Aorta (tissue), 5 donors: ENCODE data around the gene LRRC55. TPM values are rescaled to one million over a fixed set of nuclear protein-coding genes. Genes with fewer than 3 reads are reported as not detected.

Source experiments
- ATAC-seq: fragments of 200-7000 bp; cut with Tn5 transposase; one replicate; pipeline ENCODE4 v1.9.1; 2022; ENCODE audit warnings: moderate library complexity; ENCODE audit not compliant: low FRiP score
- DNase-seq, 2 donors: peaks; one replicate each; pipeline ENCODE4 v3.0.0-alpha.2; 2020
- H3K27ac ChIP-seq, 2 donors: one replicate each; pipeline ENCODE4 v1.5.1; 2013; ENCODE audit warnings: low read length in 2 of 2, mild to moderate bottlenecking in 2 of 2, moderate library complexity in 2 of 2, control low read depth in 1 of 2, inconsistent platforms in 1 of 2, low read depth in 1 of 2
- H3K27me3 ChIP-seq, 2 donors: one replicate each; pipeline ENCODE4 v1.6.1; 2013; ENCODE audit warnings: control low read depth in 1 of 2, low read length in 1 of 2, mild to moderate bottlenecking in 1 of 2, moderate library complexity in 1 of 2; ENCODE audit not compliant: insufficient read depth in 2 of 2, control insufficient read depth in 1 of 2
- H3K36me3 ChIP-seq, 2 donors: one replicate each; pipeline ENCODE4 v1.6.1; 2013; ENCODE audit warnings: control low read depth in 1 of 2, low read length in 1 of 2, mild to moderate bottlenecking in 1 of 2; ENCODE audit not compliant: insufficient read depth in 2 of 2, control insufficient read depth in 1 of 2
- H3K4me1 ChIP-seq, 2 donors: one replicate each; pipeline ENCODE4 v1.6.1; 2013; ENCODE audit warnings: low read length in 2 of 2, control low read depth in 1 of 2, mild to moderate bottlenecking in 1 of 2, moderate library complexity in 1 of 2; ENCODE audit not compliant: insufficient read depth in 2 of 2, control insufficient read depth in 1 of 2
- H3K4me3 ChIP-seq, 2 donors: one replicate each; pipeline ENCODE4 v1.5.1; 2013; ENCODE audit warnings: low read length in 2 of 2, control low read depth in 1 of 2, mild to moderate bottlenecking in 1 of 2
- H3K9me3 ChIP-seq: one replicate; pipeline ENCODE4 v1.6.1; 2013; ENCODE audit warnings: mild to moderate bottlenecking, low read length; ENCODE audit not compliant: control insufficient read depth
- WGBS, 2 donors: extraction: QIAGEN DNeasy Blood & Tissue Kit; methylation state at CpG; one replicate each; pipeline ENCODE4 v1.1.7; 2013; 5-methylcytosine and 5-hydroxymethylcytosine counted together
- intact Hi-C, 2 donors: fragments of 100-400 bp; cut with DNase I; formaldehyde crosslinking; loops; one replicate each; pipeline versions ENCODE4 v1.14.2 to v1.15.0; 2022
- polyA plus RNA-seq, 2 donors: library from polyadenylated mRNA; stranded (reverse); fragments of 200-250 nt; gene quantifications; one replicate each; pipeline ENCODE4 v1.2.3, GENCODE V29; 2013
- total RNA-seq, 2 donors: library from RNA; stranded (reverse); fragmentation: NEBNext Ultra II Directional; extraction: Animal tissue kit (Norgen Biotek cat#: 25700); gene quantifications; one replicate each; pipeline ENCODE4 v1.2.1, GENCODE V29; 2021
- donor health status: healthy with polysubstance abuse.
- donor health status: Bipolar disorder and iron deficiency.
- donor health status: DM: no; HTN: no; CAD: no.
- donor health status: DM: no; HTN: no; CAD: no.
- donor health status: DM: yes; HTN: yes; CAD: no.

LRRC55 gene
- total and polyA plus RNA-seq, 4 donors, result under 0.01 to 0.21 (median 0.05) TPM; not detected in 1

GRCh38 chr11:57231539-57232253 is 49.9 kb downstream of the LRRC55 start:
- no peaks in the 10 kb centered on the region for H3K36me3 ChIP-seq
- no peaks in the 10 kb centered on the region for H3K4me1 ChIP-seq
- no peaks in the 10 kb centered on the region for H3K9me3 ChIP-seq
- H3K4me3 ChIP-seq, result no peak overlapping the region
- WGBS, 2 donors, result 48 to 50% methylated on average over 3 of the region's 3 CpGs
- no peak overlapping the region for H3K27ac ChIP-seq
- peak; percentile 17 for ATAC-seq
- no peak for DNase-seq
- intact Hi-C loops, result no loop called here
- H3K27me3 ChIP-seq, result no peaks in the 10 kb centered on the region

- DNase-seq (no peak), ATAC-seq (no peak)
- Histone ChIP-seq H3K27ac (no peak overlapping the region), H3K4me1 (no peaks in the 10 kb centered on the region), H3K4me3 (no peak overlapping the region), H3K36me3 (no peaks in the 10 kb centered on the region), H3K27me3 (no peaks in the 10 kb centered on the region), H3K9me3 (no peaks in the 10 kb centered on the region)
- intact Hi-C loops, result no loop called here
- WGBS, 2 donors, result 73 to 75% methylated on average over 5 of the region's 5 CpGs
Observed at GRCh38 chr11:57233702-57234101, 51.9 kb downstream of the LRRC55 start.

- Histone ChIP-seq H3K4me3 (no peak overlapping the region), H3K27ac (no peak overlapping the region), H3K36me3 (no peaks in the 10 kb centered on the region), H3K27me3 (no peaks in the 10 kb centered on the region), H3K4me1 (no peaks in the 10 kb centered on the region), H3K9me3 (no peaks in the 10 kb centered on the region)
- ATAC-seq (peak; percentile 17), DNase-seq (no peak)
- intact Hi-C loops, result no loop called here
- 81 to 86% methylated on average over 39 of the region's 39 CpGs for WGBS, 2 donors
Observed at GRCh38 chr11:57235761-57236703, 54.3 kb downstream of the LRRC55 start.

- Histone ChIP-seq H3K36me3 (no peaks in the 10 kb centered on the region), H3K27ac (no peak within 1 kb of the TSS), H3K4me1 (no peaks in the 10 kb centered on the region), H3K9me3 (no peaks in the 10 kb centered on the region), H3K27me3 (no peaks in the 10 kb centered on the region), H3K4me3 (no peak within 1 kb of the TSS)
- ATAC-seq (no peak), DNase-seq (no peak)
- 19 to 29% methylated on average over 6 of the region's 6 CpGs for WGBS, 2 donors
- intact Hi-C loops, result no loop called here
Observed at GRCh38 chr11:57237204-57237681, 55.5 kb downstream of the LRRC55 start, which contains the start of gene APLNR. TSS of gene APLNR (minus strand) at chr11:57237250. CDS start at chr11:57237004, 246 bp downstream.

- 70 to 88% methylated on average over 1 of the region's 1 CpG for WGBS, 2 donors
- Histone ChIP-seq H3K4me3 (no peak overlapping the region), H3K4me1 (no peaks in the 10 kb centered on the region), H3K27me3 (no peaks in the 10 kb centered on the region), H3K9me3 (no peaks in the 10 kb centered on the region), H3K36me3 (no peaks in the 10 kb centered on the region), H3K27ac (no peak overlapping the region)
- DNase-seq, result no peak
- ATAC-seq, result no peak
- intact Hi-C loops, result no loop called here
Observed at GRCh38 chr11:57239348-57239747, 57.6 kb downstream of the LRRC55 start.

GRCh38 chr11:57240007-57240406 is 58.3 kb downstream of the LRRC55 start:
- Histone ChIP-seq H3K4me3 (no peak overlapping the region), H3K9me3 (no peaks in the 10 kb centered on the region), H3K4me1 (no peaks in the 10 kb centered on the region), H3K27me3 (no peaks in the 10 kb centered on the region), H3K27ac (no peak overlapping the region), H3K36me3 (no peaks in the 10 kb centered on the region)
- intact Hi-C loops, result no loop called here
- 62 to 64% methylated on average over 2 of the region's 2 CpGs for WGBS, 2 donors
- no peak for ATAC-seq
- DNase-seq, result no peak

GRCh38 chr11:57240757-57241156 is 59.0 kb downstream of the LRRC55 start:
- Histone ChIP-seq H3K9me3 (no peaks in the 10 kb centered on the region), H3K27me3 (no peaks in the 10 kb centered on the region), H3K27ac (no peak overlapping the region), H3K4me1 (no peaks in the 10 kb centered on the region), H3K36me3 (no peaks in the 10 kb centered on the region), H3K4me3 (no peak overlapping the region)
- DNase-seq (no peak), ATAC-seq (no peak)
- WGBS, 2 donors, result 70% methylated on average over 5 of the region's 5 CpGs
- intact Hi-C loops, result no loop called here
